Smooth muscle cell (in vitro differentiated cells): ENCODE results near the gene PACRG. TPM values are rescaled to one million over a fixed set of nuclear protein-coding genes. Genes with fewer than 3 reads are reported as not detected.

Experiments used
- DNase-seq: peaks from one replicate; lab custom pipeline; 2025; ENCODE audit not compliant: unreplicated experiment; lab: John Stamatoyannopoulos, UW
- H2AFZ ChIP-seq: fragments of 200-600 bp; sonication (generic); 2 replicates; pipeline ENCODE4 v1.6.0; 2016; ENCODE audit warnings: antibody characterized with exemption, low read depth, mild to moderate bottlenecking
- H3F3A ChIP-seq: fragments of 200-600 bp; sonication (generic); 2 replicates; pipeline ENCODE4 v1.6.0; 2017; ENCODE audit warnings: antibody characterized with exemption, low read depth
- H3K27ac ChIP-seq: fragments of 200-600 bp; sonication (generic); 2 replicates; pipeline ENCODE4 v1.5.1; 2016; ENCODE audit warnings: low read depth, mild to moderate bottlenecking
- H3K27me3 ChIP-seq: fragments of 200-600 bp; sonication (generic); 2 replicates; pipeline ENCODE4 v1.6.1; 2016; ENCODE audit warnings: low read depth, mild to moderate bottlenecking
- H3K36me3 ChIP-seq: fragments of 200-600 bp; sonication (generic); 2 replicates; pipeline ENCODE4 v1.5.1; 2016; ENCODE audit warnings: low read depth
- H3K4me1 ChIP-seq: fragments of 200-600 bp; sonication (generic); 2 replicates; pipeline ENCODE4 v1.5.1; 2016; ENCODE audit warnings: low read depth
- H3K4me2 ChIP-seq: fragments of 200-600 bp; sonication (generic); 2 replicates; pipeline ENCODE4 v1.6.0; 2016; ENCODE audit warnings: mild to moderate bottlenecking
- H3K4me3 ChIP-seq: fragments of 200-600 bp; sonication (generic); 2 replicates; pipeline ENCODE4 v1.5.1; 2016; ENCODE audit warnings: mild to moderate bottlenecking
- H3K79me2 ChIP-seq: fragments of 200-600 bp; sonication (generic); 2 replicates; pipeline ENCODE4 v1.6.0; 2016; ENCODE audit warnings: low read depth, mild to moderate bottlenecking
- H3K9ac ChIP-seq: fragments of 200-600 bp; sonication (generic); 2 replicates; pipeline ENCODE4 v1.6.0; 2016; ENCODE audit warnings: low read depth
- H3K9me3 ChIP-seq: fragments of 200-600 bp; sonication (generic); replicated peaks from 2 replicates; pipeline ENCODE4 v1.5.1; 2016; ENCODE audit warnings: low read depth
- H4K20me1 ChIP-seq: fragments of 200-600 bp; sonication (generic); 2 replicates; pipeline ENCODE4 v1.6.0; 2016; ENCODE audit warnings: low read depth
- CTCF ChIP-seq: fragments of 200-600 bp; sonication (generic); IDR thresholded peaks from 2 replicates; pipeline ENCODE4 v1.5.1; 2017; ENCODE audit warnings: borderline replicate concordance, mild to moderate bottlenecking, antibody characterized with exemption; ENCODE audit not compliant: insufficient read depth, poor library complexity, severe bottlenecking
- WGBS: methylation state at CpG from one replicate; pipeline ENCODE4 v1.1.7; 2016; ENCODE audit warnings: low lambda C conversion rate; 5-methylcytosine and 5-hydroxymethylcytosine counted together
- polyA plus RNA-seq: library from polyadenylated mRNA; unstranded; fragments of >200 nt; fragmentation: Nextera tagmentation; extraction: Ambion mirVana; gene quantifications from 2 replicates; pipeline ENCODE4 v1.2.1, GENCODE V29; 2016
- total RNA-seq: library from RNA; depleted of rRNA; stranded (reverse); fragments of >200 nt; gene quantifications from 2 replicates; pipeline ENCODE4 v1.2.3, GENCODE V29; 2014

Gene PACRG
- total and polyA plus RNA-seq, 2 experiments from 2014 or later = not detected

GRCh38 chr6:163166507-163166906 is 438.7 kb downstream of the PACRG start:
- Histone ChIP-seq H3K4me3 (no peak overlapping the region), H4K20me1 (no peaks in the 10 kb centered on the region), H3K36me3 (no peaks in the 10 kb centered on the region), H3K27ac (no peak overlapping the region), H3K4me1 (no peaks in the 10 kb centered on the region), H3K9me3 (no peaks in the 10 kb centered on the region), H3K4me2 (no peak overlapping the region), H3F3A (no peaks in the 10 kb centered on the region), H2AFZ (no peak overlapping the region), H3K27me3 (no peaks in the 10 kb centered on the region), H3K9ac (no peak overlapping the region), H3K79me2 (no peaks in the 10 kb centered on the region)
- DNase-seq = no peak
- WGBS = 91% methylated on average over 3 of the region's 3 CpGs
- TF ChIP-seq CTCF = no peak

- no peak overlapping the region for H2AFZ ChIP-seq
- H3K36me3 ChIP-seq = no peaks in the 10 kb centered on the region
- H3K4me3 ChIP-seq = no peak overlapping the region
- DNase-seq = no peak
- no peaks in the 10 kb centered on the region for H4K20me1 ChIP-seq
- no peaks in the 10 kb centered on the region for H3K9me3 ChIP-seq
- TF ChIP-seq CTCF = no peak
- H3K27me3 ChIP-seq = no peaks in the 10 kb centered on the region
- no peaks in the 10 kb centered on the region for H3K4me1 ChIP-seq
- WGBS = 93% methylated on average over 11 of the region's 11 CpGs
- no peak overlapping the region for H3K4me2 ChIP-seq
- H3K27ac ChIP-seq = no peak overlapping the region
- H3F3A ChIP-seq = no peaks in the 10 kb centered on the region
- no peak overlapping the region for H3K9ac ChIP-seq
- H3K79me2 ChIP-seq = no peaks in the 10 kb centered on the region
These were observed 441.7 kb downstream of the PACRG start for GRCh38 chr6:163169521-163169920.

DNA sequence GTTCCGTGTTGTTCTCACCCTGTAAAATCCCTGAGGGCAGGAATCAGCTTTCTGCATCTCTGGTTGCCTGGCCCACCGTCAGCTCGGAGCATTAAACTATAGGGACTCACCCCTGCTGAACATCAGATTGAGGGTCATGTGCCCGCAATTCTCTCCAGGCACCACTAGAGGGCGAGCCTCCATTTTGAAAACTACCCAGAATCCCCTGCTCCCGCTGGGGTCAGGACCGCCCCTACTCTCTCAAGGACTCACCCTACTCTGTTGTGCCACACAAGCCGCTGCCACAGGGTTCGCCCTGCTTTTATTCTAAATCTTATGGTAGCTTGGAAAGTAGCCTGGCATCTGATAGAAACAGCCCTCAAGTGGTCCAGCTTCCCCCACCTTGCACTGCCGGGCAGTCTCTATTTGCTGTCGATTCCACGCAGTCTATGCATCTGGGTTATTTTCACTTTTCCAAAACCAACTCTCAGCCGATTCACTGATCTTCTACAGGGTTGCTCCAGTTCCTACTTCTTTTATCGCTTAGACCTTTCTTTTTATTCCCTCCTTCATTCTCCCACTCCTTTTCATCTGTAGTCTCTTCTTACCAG is 442.6 kb downstream of the PACRG start:
- Histone ChIP-seq H3K4me3 (no peak overlapping the region), H3K27me3 (no peaks in the 10 kb centered on the region), H3K4me2 (no peak overlapping the region), H3K27ac (no peak overlapping the region), H3F3A (no peaks in the 10 kb centered on the region), H2AFZ (no peak overlapping the region), H3K9me3 (no peaks in the 10 kb centered on the region), H3K79me2 (no peaks in the 10 kb centered on the region), H3K36me3 (no peaks in the 10 kb centered on the region), H3K4me1 (no peaks in the 10 kb centered on the region), H3K9ac (no peak overlapping the region), H4K20me1 (no peaks in the 10 kb centered on the region)
- DNase-seq = no peak
- WGBS = 91% methylated on average over 14 of the region's 14 CpGs
- TF ChIP-seq CTCF = peak; percentile 75

DNA sequence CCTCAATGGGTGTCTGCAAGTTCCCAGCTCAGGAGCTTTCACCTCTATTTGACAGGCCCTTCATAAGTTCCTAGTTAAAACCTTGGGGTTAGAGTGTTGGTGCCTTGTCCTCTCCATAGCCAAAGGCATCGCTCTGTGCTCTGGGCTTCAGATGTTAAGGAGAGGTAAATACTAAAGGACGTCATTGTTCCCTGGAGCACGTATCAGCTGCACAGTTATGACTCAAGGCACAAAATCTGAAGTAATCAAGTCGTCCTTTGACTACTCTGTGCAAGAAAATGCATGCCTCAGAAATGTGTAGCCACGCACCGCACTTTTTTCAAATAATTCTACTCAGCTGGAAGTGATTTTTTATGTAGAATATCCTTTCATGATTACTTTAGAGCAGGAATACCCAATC is 446.0 kb downstream of the PACRG start:
- Histone ChIP-seq H3F3A (no peaks in the 10 kb centered on the region), H4K20me1 (no peaks in the 10 kb centered on the region), H3K4me3 (no peak overlapping the region), H3K27ac (no peak overlapping the region), H3K9me3 (no peaks in the 10 kb centered on the region), H3K4me2 (no peak overlapping the region), H3K27me3 (no peaks in the 10 kb centered on the region), H3K9ac (no peak overlapping the region), H3K79me2 (no peaks in the 10 kb centered on the region), H3K36me3 (no peaks in the 10 kb centered on the region), H2AFZ (no peak overlapping the region), H3K4me1 (no peaks in the 10 kb centered on the region)
- 87% methylated on average over 6 of the region's 6 CpGs for WGBS
- no peak for TF ChIP-seq CTCF
- DNase-seq = no peak
